Gastrocnemius medialis (tissue), 4 donors: Measurements from ENCODE around the gene LCN2.

ENCODE experiments used
- CTCF ChIP-seq, 5 experiments: fragments of 450-650 bp in 3 of 5; fragments of 200-600 bp in 2 of 5; sonication (generic) in 2 of 5; IDR thresholded peaks in 4 of 5; conservative IDR thresholded peaks in 1 of 5; 1 replicate in 4 of 5; 2 replicates in 1 of 5; pipeline ENCODE4 v1.5.1; 2016 to 2019; ENCODE audit warnings: antibody characterized with exemption in 5 of 5, mild to moderate bottlenecking in 3 of 5, moderate library complexity in 3 of 5
- POLR2A ChIP-seq, 2 donors: fragments of 450-650 bp; IDR thresholded peaks; one replicate each; pipeline ENCODE4 v1.6.1; 2017; ENCODE audit warnings: antibody characterized with exemption in 2 of 2, mild to moderate bottlenecking in 2 of 2, moderate library complexity in 2 of 2

- TF ChIP-seq CTCF (IDR thresholded peaks at IDR 0.05 in 4 of 5, conservative IDR thresholded peaks at IDR 0.05 in 1 of 5) (no peak), POLR2A (IDR thresholded peaks at IDR 0.05) (no peak)
Observed at GRCh38 chr9:128146591-128147120, 2.6 kb upstream of the LCN2 start.
